ENCODE data around the gene SMAP2.
A peak's percentile ranks its signal among the peaks of the same experiment; 100 is the strongest.
"Not testable (repeated sequence)": the region's sequence is repeated elsewhere in the genome, so short reads cannot be mapped to it uniquely, and the experiment has no call there.

SMAP2 gene

GRCh38 chr1:40386359-40386723, 12.8 kb downstream of the SMAP2 start:
- peak overlapping the region; percentile 41 to 65 (median 47) for H3K27ac Mint-ChIP-seq
- peak overlapping the region in 1 of 3 experiments; percentile 9 for H3K4me3 Mint-ChIP-seq
- no peaks in the 10 kb centered on the region for H3K9me3 Mint-ChIP-seq
- H3K4me1 Mint-ChIP-seq, result peaks cover 33% of the 10 kb centered on the region
- no peaks in the 10 kb centered on the region for H3K27me3 Mint-ChIP-seq (ENCODE audit: low read depth)
- no peak for TF ChIP-seq CTCF (IDR thresholded peaks at IDR 0.05; ENCODE audit: unreplicated experiment in 3 of 3)
- H3K36me3 Mint-ChIP-seq (ENCODE audit: low read depth), result peaks cover 9% of the 10 kb centered on the region

GRCh38 chr1:40386796-40387195, 13.3 kb downstream of the SMAP2 start:
- peaks cover 9% of the 10 kb centered on the region for H3K36me3 Mint-ChIP-seq (ENCODE audit: low read depth)
- no peak overlapping the region for H3K27ac Mint-ChIP-seq
- H3K27me3 Mint-ChIP-seq (ENCODE audit: low read depth), result no peaks in the 10 kb centered on the region
- H3K4me3 Mint-ChIP-seq, result no peak overlapping the region
- no peaks in the 10 kb centered on the region for H3K9me3 Mint-ChIP-seq
- H3K4me1 Mint-ChIP-seq, result peaks cover 33% of the 10 kb centered on the region
- TF ChIP-seq CTCF (IDR thresholded peaks at IDR 0.05; ENCODE audit: unreplicated experiment in 3 of 3), result no peak

- H3K27ac Mint-ChIP-seq; H3K9me3 Mint-ChIP-seq; H3K36me3 Mint-ChIP-seq (ENCODE audit: low read depth); H3K4me3 Mint-ChIP-seq; H3K27me3 Mint-ChIP-seq (ENCODE audit: low read depth): not testable (repeated sequence)
- peaks cover 33% of the 10 kb centered on the region for H3K4me1 Mint-ChIP-seq
Measured at GRCh38 chr1:40387381-40388306, 14.1 kb downstream of the SMAP2 start.

- H3K27me3 Mint-ChIP-seq (ENCODE audit: low read depth); H3K36me3 Mint-ChIP-seq (ENCODE audit: low read depth); H3K4me3 Mint-ChIP-seq; H3K9me3 Mint-ChIP-seq; H3K27ac Mint-ChIP-seq: not testable (repeated sequence)
- H3K4me1 Mint-ChIP-seq, result peaks cover 24% of the 10 kb centered on the region
Measured at GRCh38 chr1:40388456-40389321, 15.2 kb downstream of the SMAP2 start.

GRCh38 chr1:40389322-40389803, 15.8 kb downstream of the SMAP2 start:
- Mint-ChIP-seq H3K27me3 (ENCODE audit: low read depth) (no peaks in the 10 kb centered on the region), H3K4me1 (peaks cover 21% of the 10 kb centered on the region), H3K27ac (no peak overlapping the region), H3K9me3 (no peaks in the 10 kb centered on the region), H3K36me3 (ENCODE audit: low read depth) (peaks cover 9% of the 10 kb centered on the region), H3K4me3 (no peak overlapping the region)
- TF ChIP-seq CTCF (IDR thresholded peaks at IDR 0.05; ENCODE audit: unreplicated experiment in 3 of 3), result no peak

GRCh38 chr1:40389871-40390560, 16.5 kb downstream of the SMAP2 start:
- peak overlapping the region in 1 of 3 experiments; percentile 51 for H3K27ac Mint-ChIP-seq
- no peak overlapping the region for H3K4me3 Mint-ChIP-seq
- peaks cover 9% of the 10 kb centered on the region for H3K36me3 Mint-ChIP-seq (ENCODE audit: low read depth)
- H3K9me3 Mint-ChIP-seq, result no peaks in the 10 kb centered on the region
- H3K4me1 Mint-ChIP-seq, result peaks cover 15% of the 10 kb centered on the region
- H3K27me3 Mint-ChIP-seq (ENCODE audit: low read depth), result no peaks in the 10 kb centered on the region
- TF ChIP-seq CTCF (IDR thresholded peaks at IDR 0.05; ENCODE audit: unreplicated experiment in 3 of 3), result no peak

Measured in nephron (organoid).